ENCODE data around the gene MAD2L2.

DNA sequence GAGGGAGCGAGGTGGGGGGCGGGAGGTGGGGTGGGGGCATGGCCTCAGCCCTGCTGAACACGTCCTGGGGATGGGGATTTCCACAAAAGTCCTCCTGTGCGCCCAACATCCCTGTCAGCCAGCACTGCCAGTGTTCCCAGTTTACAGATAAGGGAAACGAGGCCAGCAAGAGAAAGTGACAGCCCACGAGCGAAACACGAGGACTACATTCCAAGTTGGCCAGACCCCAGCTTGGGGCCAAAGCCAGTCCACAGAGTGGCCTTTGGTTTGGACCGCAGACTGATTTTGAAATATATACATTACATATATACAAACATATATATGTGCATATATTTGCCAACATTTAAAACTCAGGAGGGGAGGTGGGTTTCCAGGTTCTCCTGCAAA lies 31.7 kb downstream of the MAD2L2 start:
- no peak for TF ChIP-seq POLR2A (conservative IDR thresholded peaks at IDR 0.05)
- no peak for TF ChIP-seq DACH1 (IDR thresholded peaks at IDR 0.05; ENCODE audit: partially characterized antibody)
- TF ChIP-seq CHD2 (IDR thresholded peaks at IDR 0.05; ENCODE audit: low read depth, low read length) = no peak
